H1 (cell line): Measurements from ENCODE around the gene BTBD16. TPM values are rescaled to one million over a fixed set of nuclear protein-coding genes. Genes with fewer than 3 reads are reported as not detected.

Experiments used
- ATF3 ChIP-seq: IDR thresholded peaks from 2 replicates; pipeline ENCODE4 v1.6.1; 2011; ENCODE audit warnings: low read depth, mild to moderate bottlenecking, low read length; ENCODE audit not compliant: insufficient read depth
- CBX5 ChIP-seq: fragments of 300-800, 300-1000 bp; sonication (generic); IDR thresholded peaks from 2 replicates; pipeline ENCODE4 v1.7.1; 2016; ENCODE audit warnings: antibody characterized with exemption, low read length, low read depth
- CBX8 ChIP-seq: fragments of 300-800, 300-1000 bp; sonication (generic); IDR thresholded peaks from 2 replicates; pipeline ENCODE4 v1.7.1; 2016; ENCODE audit warnings: low read depth, low read length, borderline replicate concordance
- CHD7 ChIP-seq: fragments of 300-600 bp; sonication (generic); IDR thresholded peaks from 2 replicates; pipeline ENCODE4 v1.7.1; 2012; ENCODE audit warnings: low read length, moderate library complexity, mild to moderate bottlenecking, inconsistent platforms; ENCODE audit not compliant: insufficient replicate concordance
- NANOG ChIP-seq: IDR thresholded peaks from 2 replicates; pipeline ENCODE4 v1.6.1; 2011; ENCODE audit warnings: low read length, low read depth, mild to moderate bottlenecking, inconsistent platforms; ENCODE audit not compliant: insufficient read depth, poor library complexity, severe bottlenecking
- SIRT6 ChIP-seq: IDR thresholded peaks from one replicate; pipeline ENCODE4 v1.7.1; 2012; ENCODE audit warnings: low read length, inconsistent platforms
- SP1 ChIP-seq: IDR thresholded peaks from 2 replicates; pipeline ENCODE4 v1.6.1; 2011; ENCODE audit warnings: low read depth, low read length
- USF2 ChIP-seq: IDR thresholded peaks from 2 replicates; pipeline ENCODE4 v1.6.1; 2011; ENCODE audit warnings: low read length, improper control_type of control experiment
- polyA plus RNA-seq, 7 experiments: library from polyadenylated mRNA; depleted of rRNA in 3 of 7; stranded (reverse) in 5 of 7; unstranded in 2 of 7; fragments of >200 nt in 5 of 7; fragments of 200-250 nt in 2 of 7; gene quantifications; 1 replicate in 5 of 7; 2 replicates in 1 of 7; 4 replicates in 1 of 7; pipeline versions ENCODE4 v1.2.1 to v1.2.3, GENCODE V29; 2011 to 2013; ENCODE audit warnings: missing spikeins in 2 of 7, mixed read lengths in 2 of 7
- total RNA-seq: library from RNA; stranded (reverse); fragmentation: NEBNext Ultra II Directional; extraction: Animal tissue kit (Norgen Biotek cat#: 25700); gene quantifications from 2 replicates; pipeline ENCODE4 v1.2.1, GENCODE V29; 2021

BTBD16 gene
- total and polyA plus RNA-seq, 2 of the 8 experiments (the other 6 are each of a cell fraction or from before 2014, with no cell fraction given): 0.05 TPM; not detected in 1

- TF ChIP-seq CBX8: no peak
- no peak for TF ChIP-seq SP1
- TF ChIP-seq ATF3: no peak
- no peak for TF ChIP-seq CBX5
- TF ChIP-seq NANOG: no peak
- no peak for TF ChIP-seq CHD7
- no peak for TF ChIP-seq SIRT6
- TF ChIP-seq USF2: no peak
Measured at GRCh38 chr10:122307669-122308416, 36.7 kb downstream of the BTBD16 start (continued).
